ENCODE results near the gene OGFOD2. TPM values are rescaled to one million over a fixed set of nuclear protein-coding genes. Genes with fewer than 3 reads are reported as not detected.
A peak's percentile ranks its signal among the peaks of the same experiment; 100 is the strongest.

The OGFOD2 gene
- total and polyA plus RNA-seq, 2 of the 13 experiments (the other 11 are each of a cell fraction or from before 2014, with no cell fraction given), result 13.2 to 14.6 TPM

DNA sequence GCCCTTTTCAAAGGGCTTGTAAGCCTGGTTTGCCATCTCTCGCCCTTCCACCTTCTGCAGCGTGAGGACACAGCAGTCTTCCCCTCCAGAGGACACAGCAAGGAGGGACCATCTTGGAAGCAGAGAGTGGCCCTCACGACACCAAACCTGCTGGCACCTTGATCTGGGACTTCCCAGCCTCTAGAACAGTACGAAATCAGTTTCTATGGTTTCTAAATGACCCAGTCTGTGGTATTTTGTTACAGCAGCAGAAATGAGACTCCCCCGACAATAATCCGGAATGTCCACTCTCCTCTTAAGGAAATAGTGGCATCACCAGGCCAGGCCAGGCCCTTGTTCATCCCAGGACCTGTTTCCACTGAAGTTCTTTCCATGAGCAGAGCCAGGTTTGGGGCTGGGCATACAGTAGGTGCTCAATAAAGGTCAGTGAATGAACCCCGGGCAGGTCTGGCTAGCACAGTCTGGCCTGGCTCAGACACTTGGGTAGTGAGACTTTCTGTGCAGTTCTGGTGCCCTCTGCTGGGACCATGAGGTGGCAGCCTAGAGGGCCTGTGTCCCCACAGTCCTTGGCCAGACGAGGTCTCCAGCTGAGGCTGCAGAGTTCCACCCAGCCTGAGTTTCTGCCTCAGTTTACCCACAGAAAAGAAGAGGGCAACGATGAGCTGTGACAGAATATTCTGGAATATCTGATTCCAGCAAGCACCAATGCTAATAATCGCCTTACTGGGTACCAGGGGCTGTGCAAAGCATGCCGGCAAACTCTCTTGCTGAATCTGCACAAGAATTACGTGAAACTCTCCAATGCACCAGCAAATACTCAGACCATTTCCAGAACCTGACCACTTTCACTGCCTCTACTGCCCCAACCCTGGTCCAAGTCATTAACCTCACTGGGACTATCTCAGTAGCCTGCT is 22.8 kb upstream of the OGFOD2 start (continued):
- TF ChIP-seq HDAC2 (CRISPR knock-in tag; IDR thresholded peaks at IDR 0.05), result peak; percentile 26; the same call in 1 of the 2 replicates
- TF ChIP-seq CREB1 (IDR thresholded peaks at IDR 0.05), result no peak
- no peak for TF ChIP-seq CREB1 (CRISPR knock-in tag; IDR thresholded peaks at IDR 0.05)
- peak; percentile 26 for TF ChIP-seq SKI (IDR thresholded peaks at IDR 0.05; ENCODE audit: partially characterized antibody)
- TF ChIP-seq ZNF501 (CRISPR knock-in tag; IDR thresholded peaks at IDR 0.05), result no peak
- TF ChIP-seq ZSCAN20 (CRISPR knock-in tag; IDR thresholded peaks at IDR 0.05; ENCODE audit: borderline replicate concordance), result no peak
- TF ChIP-seq, protein P1, sequence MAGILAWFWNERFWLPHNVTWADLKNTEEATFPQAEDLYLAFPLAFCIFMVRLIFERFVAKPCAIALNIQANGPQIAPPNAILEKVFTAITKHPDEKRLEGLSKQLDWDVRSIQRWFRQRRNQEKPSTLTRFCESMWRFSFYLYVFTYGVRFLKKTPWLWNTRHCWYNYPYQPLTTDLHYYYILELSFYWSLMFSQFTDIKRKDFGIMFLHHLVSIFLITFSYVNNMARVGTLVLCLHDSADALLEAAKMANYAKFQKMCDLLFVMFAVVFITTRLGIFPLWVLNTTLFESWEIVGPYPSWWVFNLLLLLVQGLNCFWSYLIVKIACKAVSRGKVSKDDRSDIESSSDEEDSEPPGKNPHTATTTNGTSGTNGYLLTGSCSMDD (CRISPR knock-in tag; IDR thresholded peaks at IDR 0.05), result no peak
- TF ChIP-seq, protein P2, sequence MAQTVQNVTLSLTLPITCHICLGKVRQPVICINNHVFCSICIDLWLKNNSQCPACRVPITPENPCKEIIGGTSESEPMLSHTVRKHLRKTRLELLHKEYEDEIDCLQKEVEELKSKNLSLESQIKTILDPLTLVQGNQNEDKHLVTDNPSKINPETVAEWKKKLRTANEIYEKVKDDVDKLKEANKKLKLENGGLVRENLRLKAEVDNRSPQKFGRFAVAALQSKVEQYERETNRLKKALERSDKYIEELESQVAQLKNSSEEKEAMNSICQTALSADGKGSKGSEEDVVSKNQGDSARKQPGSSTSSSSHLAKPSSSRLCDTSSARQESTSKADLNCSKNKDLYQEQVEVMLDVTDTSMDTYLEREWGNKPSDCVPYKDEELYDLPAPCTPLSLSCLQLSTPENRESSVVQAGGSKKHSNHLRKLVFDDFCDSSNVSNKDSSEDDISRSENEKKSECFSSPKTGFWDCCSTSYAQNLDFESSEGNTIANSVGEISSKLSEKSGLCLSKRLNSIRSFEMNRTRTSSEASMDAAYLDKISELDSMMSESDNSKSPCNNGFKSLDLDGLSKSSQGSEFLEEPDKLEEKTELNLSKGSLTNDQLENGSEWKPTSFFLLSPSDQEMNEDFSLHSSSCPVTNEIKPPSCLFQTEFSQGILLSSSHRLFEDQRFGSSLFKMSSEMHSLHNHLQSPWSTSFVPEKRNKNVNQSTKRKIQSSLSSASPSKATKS (CRISPR knock-in tag; IDR thresholded peaks at IDR 0.05), result no peak
- no peak for TF ChIP-seq ZNF780A (CRISPR knock-in tag; IDR thresholded peaks at IDR 0.05)
- peak; percentile 36; the same call in 1 of the 2 replicates for TF ChIP-seq MED1 (CRISPR knock-in tag; IDR thresholded peaks at IDR 0.05)
- no peak for TF ChIP-seq SATB2 (CRISPR knock-in tag; IDR thresholded peaks at IDR 0.05)
- TF ChIP-seq, protein P3, sequence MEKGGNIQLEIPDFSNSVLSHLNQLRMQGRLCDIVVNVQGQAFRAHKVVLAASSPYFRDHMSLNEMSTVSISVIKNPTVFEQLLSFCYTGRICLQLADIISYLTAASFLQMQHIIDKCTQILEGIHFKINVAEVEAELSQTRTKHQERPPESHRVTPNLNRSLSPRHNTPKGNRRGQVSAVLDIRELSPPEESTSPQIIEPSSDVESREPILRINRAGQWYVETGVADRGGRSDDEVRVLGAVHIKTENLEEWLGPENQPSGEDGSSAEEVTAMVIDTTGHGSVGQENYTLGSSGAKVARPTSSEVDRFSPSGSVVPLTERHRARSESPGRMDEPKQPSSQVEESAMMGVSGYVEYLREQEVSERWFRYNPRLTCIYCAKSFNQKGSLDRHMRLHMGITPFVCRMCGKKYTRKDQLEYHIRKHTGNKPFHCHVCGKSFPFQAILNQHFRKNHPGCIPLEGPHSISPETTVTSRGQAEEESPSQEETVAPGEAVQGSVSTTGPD (CRISPR knock-in tag; IDR thresholded peaks at IDR 0.05), result no peak
- TF ChIP-seq, protein P4, sequence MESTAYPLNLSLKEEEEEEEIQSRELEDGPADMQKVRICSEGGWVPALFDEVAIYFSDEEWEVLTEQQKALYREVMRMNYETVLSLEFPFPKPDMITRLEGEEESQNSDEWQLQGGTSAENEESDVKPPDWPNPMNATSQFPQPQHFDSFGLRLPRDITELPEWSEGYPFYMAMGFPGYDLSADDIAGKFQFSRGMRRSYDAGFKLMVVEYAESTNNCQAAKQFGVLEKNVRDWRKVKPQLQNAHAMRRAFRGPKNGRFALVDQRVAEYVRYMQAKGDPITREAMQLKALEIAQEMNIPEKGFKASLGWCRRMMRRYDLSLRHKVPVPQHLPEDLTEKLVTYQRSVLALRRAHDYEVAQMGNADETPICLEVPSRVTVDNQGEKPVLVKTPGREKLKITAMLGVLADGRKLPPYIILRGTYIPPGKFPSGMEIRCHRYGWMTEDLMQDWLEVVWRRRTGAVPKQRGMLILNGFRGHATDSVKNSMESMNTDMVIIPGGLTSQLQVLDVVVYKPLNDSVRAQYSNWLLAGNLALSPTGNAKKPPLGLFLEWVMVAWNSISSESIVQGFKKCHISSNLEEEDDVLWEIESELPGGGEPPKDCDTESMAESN (CRISPR knock-in tag; conservative IDR thresholded peaks at IDR 0.05), result no peak
- TF ChIP-seq ZNF549 (CRISPR knock-in tag; IDR thresholded peaks at IDR 0.05), result no peak
- TF ChIP-seq SIN3A (IDR thresholded peaks at IDR 0.05; ENCODE audit: borderline replicate concordance, low read depth, low read length), result no peak
- TF ChIP-seq ZNF138 (CRISPR knock-in tag; IDR thresholded peaks at IDR 0.05; ENCODE audit: low read depth), result no peak
- TF ChIP-seq, protein P5, sequence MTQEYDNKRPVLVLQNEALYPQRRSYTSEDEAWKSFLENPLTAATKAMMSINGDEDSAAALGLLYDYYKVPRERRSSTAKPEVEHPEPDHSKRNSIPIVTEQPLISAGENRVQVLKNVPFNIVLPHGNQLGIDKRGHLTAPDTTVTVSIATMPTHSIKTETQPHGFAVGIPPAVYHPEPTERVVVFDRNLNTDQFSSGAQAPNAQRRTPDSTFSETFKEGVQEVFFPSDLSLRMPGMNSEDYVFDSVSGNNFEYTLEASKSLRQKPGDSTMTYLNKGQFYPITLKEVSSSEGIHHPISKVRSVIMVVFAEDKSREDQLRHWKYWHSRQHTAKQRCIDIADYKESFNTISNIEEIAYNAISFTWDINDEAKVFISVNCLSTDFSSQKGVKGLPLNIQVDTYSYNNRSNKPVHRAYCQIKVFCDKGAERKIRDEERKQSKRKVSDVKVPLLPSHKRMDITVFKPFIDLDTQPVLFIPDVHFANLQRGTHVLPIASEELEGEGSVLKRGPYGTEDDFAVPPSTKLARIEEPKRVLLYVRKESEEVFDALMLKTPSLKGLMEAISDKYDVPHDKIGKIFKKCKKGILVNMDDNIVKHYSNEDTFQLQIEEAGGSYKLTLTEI (CRISPR knock-in tag; conservative IDR thresholded peaks at IDR 0.05), result no peak
- TF ChIP-seq ELF4 (CRISPR knock-in tag; IDR thresholded peaks at IDR 0.05; ENCODE audit: borderline replicate concordance), result no peak
- TF ChIP-seq ZNF577 (CRISPR knock-in tag; IDR thresholded peaks at IDR 0.05; ENCODE audit: borderline replicate concordance, low read depth), result no peak
- TF ChIP-seq, protein P6, sequence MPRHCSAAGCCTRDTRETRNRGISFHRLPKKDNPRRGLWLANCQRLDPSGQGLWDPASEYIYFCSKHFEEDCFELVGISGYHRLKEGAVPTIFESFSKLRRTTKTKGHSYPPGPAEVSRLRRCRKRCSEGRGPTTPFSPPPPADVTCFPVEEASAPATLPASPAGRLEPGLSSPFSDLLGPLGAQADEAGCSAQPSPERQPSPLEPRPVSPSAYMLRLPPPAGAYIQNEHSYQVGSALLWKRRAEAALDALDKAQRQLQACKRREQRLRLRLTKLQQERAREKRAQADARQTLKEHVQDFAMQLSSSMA (CRISPR knock-in tag; IDR thresholded peaks at IDR 0.05), result 0 out of 2 replicates have a peak, but pooled peaks have one; percentile 41

Measured in HepG2 (cell line).